Gastrocnemius medialis (tissue), 4 donors: ENCODE results near the gene CNTN4.

Source experiments
- POLR2A ChIP-seq, 2 donors: fragments of 450-650 bp; IDR thresholded peaks; one replicate each; pipeline ENCODE4 v1.6.1; 2017; ENCODE audit warnings: antibody characterized with exemption in 2 of 2, mild to moderate bottlenecking in 2 of 2, moderate library complexity in 2 of 2
- TF ChIP-seq, protein P1 (sequence below), 5 experiments: fragments of 450-650 bp in 3 of 5; fragments of 200-600 bp in 2 of 5; sonication (generic) in 2 of 5; IDR thresholded peaks in 4 of 5; conservative IDR thresholded peaks in 1 of 5; 1 replicate in 4 of 5; 2 replicates in 1 of 5; pipeline ENCODE4 v1.5.1; 2016 to 2019; ENCODE audit warnings: antibody characterized with exemption in 5 of 5, mild to moderate bottlenecking in 3 of 5, moderate library complexity in 3 of 5

DNA sequence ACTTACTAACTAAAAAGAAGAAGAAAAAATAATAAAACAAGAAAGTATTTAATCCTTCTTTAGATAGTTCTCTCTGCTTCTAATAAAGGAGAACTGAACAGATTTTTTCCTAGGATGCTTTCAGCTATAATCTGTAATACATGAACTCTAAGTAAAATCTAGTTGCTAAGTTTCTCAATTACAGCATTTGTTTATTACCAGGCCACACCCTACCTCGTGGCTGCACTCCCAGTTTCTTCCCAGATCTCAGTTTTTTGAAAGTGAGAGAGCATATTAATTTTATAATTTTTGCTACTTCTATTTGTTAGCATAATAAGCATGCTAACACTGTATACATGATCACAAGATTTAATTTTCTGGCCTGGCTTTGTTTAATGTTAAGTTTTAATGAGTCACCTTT is 753.2 kb downstream of the CNTN4 start:
- TF ChIP-seq, protein P1, sequence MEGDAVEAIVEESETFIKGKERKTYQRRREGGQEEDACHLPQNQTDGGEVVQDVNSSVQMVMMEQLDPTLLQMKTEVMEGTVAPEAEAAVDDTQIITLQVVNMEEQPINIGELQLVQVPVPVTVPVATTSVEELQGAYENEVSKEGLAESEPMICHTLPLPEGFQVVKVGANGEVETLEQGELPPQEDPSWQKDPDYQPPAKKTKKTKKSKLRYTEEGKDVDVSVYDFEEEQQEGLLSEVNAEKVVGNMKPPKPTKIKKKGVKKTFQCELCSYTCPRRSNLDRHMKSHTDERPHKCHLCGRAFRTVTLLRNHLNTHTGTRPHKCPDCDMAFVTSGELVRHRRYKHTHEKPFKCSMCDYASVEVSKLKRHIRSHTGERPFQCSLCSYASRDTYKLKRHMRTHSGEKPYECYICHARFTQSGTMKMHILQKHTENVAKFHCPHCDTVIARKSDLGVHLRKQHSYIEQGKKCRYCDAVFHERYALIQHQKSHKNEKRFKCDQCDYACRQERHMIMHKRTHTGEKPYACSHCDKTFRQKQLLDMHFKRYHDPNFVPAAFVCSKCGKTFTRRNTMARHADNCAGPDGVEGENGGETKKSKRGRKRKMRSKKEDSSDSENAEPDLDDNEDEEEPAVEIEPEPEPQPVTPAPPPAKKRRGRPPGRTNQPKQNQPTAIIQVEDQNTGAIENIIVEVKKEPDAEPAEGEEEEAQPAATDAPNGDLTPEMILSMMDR (IDR thresholded peaks at IDR 0.05 in 4 of 5, conservative IDR thresholded peaks at IDR 0.05 in 1 of 5) = no peak
- no peak for TF ChIP-seq POLR2A (IDR thresholded peaks at IDR 0.05)
